Kidney epithelial cell (primary cell): ENCODE measurements around the gene FZD1. TPM values are rescaled to one million over a fixed set of nuclear protein-coding genes. Genes with fewer than 3 reads are reported as not detected.
"Not testable (repeated sequence)": the region's sequence is repeated elsewhere in the genome, so short reads cannot be mapped to it uniquely, and the experiment has no call there.

ENCODE experiments used
- DNase-seq: peaks from one replicate; pipeline ENCODE4 v3.0.0-alpha.2; 2010; ENCODE audit warnings: low read depth
- H3K27me3 ChIP-seq: 2 replicates; pipeline ENCODE4 v1.6.0; 2011; ENCODE audit warnings: low read length; ENCODE audit not compliant: control insufficient read depth, insufficient read depth
- H3K36me3 ChIP-seq: 2 replicates; pipeline ENCODE4 v1.5.1; 2011; ENCODE audit warnings: low read length; ENCODE audit not compliant: control insufficient read depth, insufficient read depth
- H3K4me3 ChIP-seq: 2 replicates; pipeline ENCODE4 v1.5.1; 2011; ENCODE audit warnings: low read depth, mild to moderate bottlenecking, control low read depth, low read length
- total RNA-seq: library from RNA; depleted of rRNA; stranded (reverse); fragments of >200 nt; gene quantifications from 2 replicates; pipeline ENCODE4 v1.2.3, GENCODE V29; 2015
- TF ChIP-seq, protein P1 (sequence below): IDR thresholded peaks from 2 replicates; pipeline ENCODE4 v1.5.1; 2011; ENCODE audit warnings: mild to moderate bottlenecking, moderate library complexity, low read length, control low read depth, inconsistent platforms; ENCODE audit not compliant: insufficient read depth, poor library complexity, severe bottlenecking

The FZD1 gene
- total RNA-seq, 1 donor from 2014 or later, result 8.6 TPM

DNA sequence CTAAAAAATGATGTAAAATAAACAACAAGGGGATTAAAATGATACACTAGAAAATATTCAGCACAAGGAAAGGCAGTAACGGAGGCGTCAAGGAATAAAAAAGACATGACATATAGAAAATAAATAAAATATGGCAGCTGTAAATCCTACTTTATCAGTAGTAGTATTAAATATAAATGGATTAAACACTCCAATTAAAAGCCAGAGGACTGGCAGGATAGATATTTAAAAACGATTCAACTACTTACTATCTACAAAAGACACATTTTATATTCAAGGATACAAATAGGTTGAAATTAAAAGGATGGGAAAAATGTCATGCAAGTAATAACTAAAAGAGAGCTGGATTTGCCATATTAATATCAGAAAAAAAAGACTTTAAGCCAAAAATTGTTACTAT, 43.2 kb downstream of the FZD1 start:
- DNase-seq, result no peak
- TF ChIP-seq, protein P1, sequence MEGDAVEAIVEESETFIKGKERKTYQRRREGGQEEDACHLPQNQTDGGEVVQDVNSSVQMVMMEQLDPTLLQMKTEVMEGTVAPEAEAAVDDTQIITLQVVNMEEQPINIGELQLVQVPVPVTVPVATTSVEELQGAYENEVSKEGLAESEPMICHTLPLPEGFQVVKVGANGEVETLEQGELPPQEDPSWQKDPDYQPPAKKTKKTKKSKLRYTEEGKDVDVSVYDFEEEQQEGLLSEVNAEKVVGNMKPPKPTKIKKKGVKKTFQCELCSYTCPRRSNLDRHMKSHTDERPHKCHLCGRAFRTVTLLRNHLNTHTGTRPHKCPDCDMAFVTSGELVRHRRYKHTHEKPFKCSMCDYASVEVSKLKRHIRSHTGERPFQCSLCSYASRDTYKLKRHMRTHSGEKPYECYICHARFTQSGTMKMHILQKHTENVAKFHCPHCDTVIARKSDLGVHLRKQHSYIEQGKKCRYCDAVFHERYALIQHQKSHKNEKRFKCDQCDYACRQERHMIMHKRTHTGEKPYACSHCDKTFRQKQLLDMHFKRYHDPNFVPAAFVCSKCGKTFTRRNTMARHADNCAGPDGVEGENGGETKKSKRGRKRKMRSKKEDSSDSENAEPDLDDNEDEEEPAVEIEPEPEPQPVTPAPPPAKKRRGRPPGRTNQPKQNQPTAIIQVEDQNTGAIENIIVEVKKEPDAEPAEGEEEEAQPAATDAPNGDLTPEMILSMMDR, result no peak
- Histone ChIP-seq H3K36me3 (no peaks in the 10 kb centered on the region), H3K27me3 (no peaks in the 10 kb centered on the region), H3K4me3 (no peak overlapping the region)

DNA sequence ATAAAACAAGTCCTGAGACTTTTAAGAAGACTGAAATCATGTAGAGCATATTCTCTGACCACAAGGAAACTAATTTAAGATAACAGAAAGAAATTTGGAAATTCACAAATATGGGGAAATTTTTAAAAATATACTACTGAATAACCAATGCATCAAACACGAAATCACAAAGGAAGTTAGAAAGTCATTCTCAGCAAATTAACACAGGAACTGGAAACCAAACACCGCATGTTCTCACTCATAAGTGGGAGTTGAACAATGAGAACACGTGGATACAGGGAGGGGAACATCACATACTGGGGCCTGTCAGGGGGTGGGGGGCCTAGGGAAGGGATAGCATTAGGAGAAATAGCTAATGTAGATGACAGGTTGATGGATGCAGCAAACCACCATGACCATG, 44.0 kb downstream of the FZD1 start:
- not testable (repeated sequence) for H3K36me3 ChIP-seq, H3K4me3 ChIP-seq, H3K27me3 ChIP-seq, DNase-seq

DNA sequence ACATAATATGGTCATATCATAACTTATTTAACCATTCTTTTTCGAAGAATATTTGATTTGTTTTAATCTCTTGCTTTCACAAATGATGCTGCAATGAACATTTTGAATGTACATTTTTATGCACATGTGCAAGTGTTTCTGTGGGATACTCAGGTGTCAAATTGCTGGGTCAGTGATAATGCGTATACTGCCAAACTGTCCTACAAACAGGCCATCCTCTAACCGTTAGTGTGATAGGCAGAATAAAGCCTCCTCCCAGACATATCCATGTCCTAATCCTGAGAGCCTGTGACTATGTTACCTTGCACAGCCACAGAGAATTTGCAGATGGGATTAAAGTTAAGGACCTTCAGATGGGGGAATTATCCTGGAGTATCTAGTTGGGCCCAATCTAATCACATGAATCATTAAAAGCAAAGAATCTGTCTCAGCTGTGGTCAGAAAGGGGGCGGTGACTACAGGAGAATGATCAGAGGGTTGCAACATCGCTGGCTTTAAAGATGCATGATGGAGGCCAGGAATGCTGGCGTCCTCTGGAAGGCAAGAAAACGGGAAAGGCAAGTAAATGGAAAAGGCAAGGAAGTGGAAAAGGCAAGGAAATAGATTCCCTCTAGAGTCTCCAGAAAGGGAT, 46.7 kb downstream of the FZD1 start:
- peak; percentile 12 for DNase-seq
- no peaks in the 10 kb centered on the region for H3K27me3 ChIP-seq
- TF ChIP-seq, protein P1, result no peak
- no peaks in the 10 kb centered on the region for H3K36me3 ChIP-seq
- H3K4me3 ChIP-seq, result no peak overlapping the region

DNA sequence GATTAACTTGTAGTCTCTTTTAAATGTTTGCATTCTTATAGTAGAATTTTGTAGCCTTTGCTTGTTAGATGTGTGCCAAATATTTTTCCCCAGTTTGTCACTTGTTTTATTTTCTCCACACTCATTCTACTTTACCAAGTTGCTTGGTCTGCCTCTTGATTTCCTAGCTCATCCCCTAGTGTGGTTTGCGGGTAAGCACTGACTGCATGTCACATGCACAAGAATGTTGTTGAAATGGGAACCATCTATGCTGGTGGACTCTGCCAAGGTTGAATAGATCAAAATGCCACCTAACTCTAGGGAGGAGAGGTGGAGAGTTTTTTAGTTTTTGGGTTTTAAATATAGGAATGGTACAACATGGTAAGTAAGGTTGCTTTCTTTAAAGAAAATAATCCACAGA, 47.6 kb downstream of the FZD1 start:
- Histone ChIP-seq H3K27me3 (no peaks in the 10 kb centered on the region), H3K4me3 (no peak overlapping the region), H3K36me3 (no peaks in the 10 kb centered on the region)
- TF ChIP-seq, protein P1, result no peak
- no peak for DNase-seq

DNA sequence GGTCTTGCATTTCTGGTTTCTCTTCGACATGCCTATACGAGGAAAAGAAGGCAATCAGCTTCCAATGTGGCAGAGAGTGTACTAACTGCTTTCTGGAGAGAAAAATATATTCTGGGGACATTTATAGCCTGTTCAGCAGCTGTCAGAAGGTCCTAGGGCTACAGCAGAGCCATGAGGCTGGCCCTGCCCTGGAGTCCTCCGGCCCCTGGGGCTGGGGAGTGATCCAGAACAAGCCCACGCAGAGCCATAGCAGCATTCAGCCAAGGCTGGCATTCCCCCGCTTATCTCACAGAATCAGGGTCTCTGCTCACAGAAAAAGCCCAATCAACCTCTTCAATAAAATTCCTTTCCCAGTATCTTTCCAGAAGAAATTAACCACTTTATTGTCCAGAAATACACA, 48.9 kb downstream of the FZD1 start:
- Histone ChIP-seq H3K36me3 (no peaks in the 10 kb centered on the region), H3K27me3 (no peaks in the 10 kb centered on the region), H3K4me3 (no peak overlapping the region)
- DNase-seq, result no peak
- TF ChIP-seq, protein P1, result no peak

DNA sequence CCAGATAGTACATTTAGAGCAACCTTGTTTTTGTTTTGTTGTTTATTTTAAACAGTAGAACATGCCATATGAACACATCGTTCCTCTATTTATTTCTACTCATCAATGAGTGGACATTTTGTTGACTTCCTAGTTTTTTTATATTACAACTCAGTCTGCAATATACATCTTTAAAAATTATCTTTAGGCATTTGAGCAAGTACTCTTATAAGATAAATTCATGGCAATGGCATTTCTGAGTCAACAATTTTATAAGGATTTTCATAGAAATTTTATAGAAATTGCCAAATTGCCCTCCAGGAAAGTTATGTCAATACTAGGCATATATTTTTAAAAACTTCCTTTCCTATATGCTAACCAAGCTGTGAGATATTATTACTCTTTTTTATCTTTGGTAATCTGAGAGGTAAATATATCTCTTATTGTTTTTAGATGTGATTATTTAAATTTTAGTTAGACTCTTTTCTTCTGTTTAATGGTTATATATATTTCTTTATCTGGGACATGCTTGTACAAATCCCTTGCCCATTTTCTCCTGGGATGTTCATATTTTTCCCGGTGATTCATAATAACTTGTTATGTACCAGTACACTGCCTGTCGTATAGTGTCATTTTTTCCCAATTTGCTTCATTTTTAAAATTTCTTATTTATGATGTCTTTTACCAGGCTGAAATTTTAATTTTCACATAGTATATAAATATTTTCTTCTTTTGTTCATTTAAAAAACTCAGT, 50.5 kb downstream of the FZD1 start:
- Histone ChIP-seq H3K27me3 (no peaks in the 10 kb centered on the region), H3K36me3 (no peaks in the 10 kb centered on the region), H3K4me3 (no peak overlapping the region)
- TF ChIP-seq, protein P1, result no peak
- no peak for DNase-seq
